GM12801 (cell line): ENCODE data around the gene SYCP3.

Experiments
- CTCF ChIP-seq: IDR thresholded peaks from one replicate; pipeline ENCODE4 v1.5.1; 2011; ENCODE audit warnings: control low read depth; ENCODE audit not compliant: insufficient read length; ENCODE audit errors: extremely low read depth

The SYCP3 gene

GRCh38 chr12:101750152-101750551, 10.9 kb upstream of the SYCP3 start:
- no peak for TF ChIP-seq CTCF

- no peak for TF ChIP-seq CTCF
These were observed 10.4 kb upstream of the SYCP3 start for GRCh38 chr12:101749657-101750056.

GRCh38 chr12:101748907-101749306, 9.6 kb upstream of the SYCP3 start:
- no peak for TF ChIP-seq CTCF

- TF ChIP-seq CTCF, result no peak
These were observed 8.4 kb upstream of the SYCP3 start for GRCh38 chr12:101747697-101748096.

GRCh38 chr12:101746661-101747060, 7.4 kb upstream of the SYCP3 start:
- no peak for TF ChIP-seq CTCF

- no peak for TF ChIP-seq CTCF
These were observed 6.9 kb upstream of the SYCP3 start for GRCh38 chr12:101746196-101746595.

- no peak for TF ChIP-seq CTCF
These were observed 6.2 kb upstream of the SYCP3 start for GRCh38 chr12:101745481-101745880.

GRCh38 chr12:101743724-101744472, 4.6 kb upstream of the SYCP3 start:
- no peak for TF ChIP-seq CTCF
